Measurements from ENCODE around the gene BYSL.
A peak's percentile ranks its signal among the peaks of the same experiment; 100 is the strongest.

The BYSL gene, protein sequence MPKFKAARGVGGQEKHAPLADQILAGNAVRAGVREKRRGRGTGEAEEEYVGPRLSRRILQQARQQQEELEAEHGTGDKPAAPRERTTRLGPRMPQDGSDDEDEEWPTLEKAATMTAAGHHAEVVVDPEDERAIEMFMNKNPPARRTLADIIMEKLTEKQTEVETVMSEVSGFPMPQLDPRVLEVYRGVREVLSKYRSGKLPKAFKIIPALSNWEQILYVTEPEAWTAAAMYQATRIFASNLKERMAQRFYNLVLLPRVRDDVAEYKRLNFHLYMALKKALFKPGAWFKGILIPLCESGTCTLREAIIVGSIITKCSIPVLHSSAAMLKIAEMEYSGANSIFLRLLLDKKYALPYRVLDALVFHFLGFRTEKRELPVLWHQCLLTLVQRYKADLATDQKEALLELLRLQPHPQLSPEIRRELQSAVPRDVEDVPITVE

DNA sequence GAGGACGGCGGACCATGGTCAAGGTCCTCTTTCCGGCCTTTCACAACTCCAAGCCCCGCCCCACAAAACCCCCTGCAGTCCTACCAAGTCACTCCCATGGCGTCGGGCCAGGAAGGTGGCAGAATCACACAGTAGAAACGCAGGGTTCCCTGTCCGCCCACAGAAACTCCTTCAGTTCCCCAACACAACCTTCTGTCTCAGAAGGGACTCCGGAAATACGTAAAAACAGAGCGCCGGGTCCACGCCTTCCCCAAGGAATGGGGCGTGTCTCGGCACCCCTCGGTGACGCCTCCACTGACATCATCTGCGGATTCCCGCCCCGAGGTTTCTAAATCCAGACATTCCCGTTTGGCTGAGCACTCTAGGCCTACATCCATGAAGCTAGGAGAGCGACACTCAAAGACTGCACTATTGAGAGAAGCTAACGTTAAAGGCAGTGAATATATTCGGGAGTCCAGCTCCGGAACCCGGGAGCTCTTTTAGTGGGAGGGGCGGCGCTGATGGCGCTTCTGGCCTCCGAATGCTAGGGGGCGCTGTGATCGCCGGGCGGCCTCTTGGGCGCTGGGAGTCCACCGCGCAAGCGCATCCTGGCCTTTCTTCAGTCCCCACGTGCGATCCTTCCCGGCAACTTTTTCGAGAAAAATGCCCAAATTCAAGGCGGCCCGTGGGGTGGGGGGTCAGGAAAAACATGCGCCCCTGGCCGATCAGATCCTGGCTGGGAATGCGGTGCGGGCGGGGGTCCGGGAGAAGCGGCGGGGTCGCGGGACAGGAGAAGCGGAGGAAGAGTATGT lies at the start of gene BYSL, which contains the start of gene MED20:
BYSL (plus strand) TSS at position 579 of the 791 bp plus-strand sequence; CDS start at position 643, 64 bp downstream.
MED20 (minus strand) TSS at position 219 of the 791 bp plus-strand sequence; CDS start at position 98, 121 bp downstream.
- peak; percentile 89 to 96 for DNase-seq

DNA sequence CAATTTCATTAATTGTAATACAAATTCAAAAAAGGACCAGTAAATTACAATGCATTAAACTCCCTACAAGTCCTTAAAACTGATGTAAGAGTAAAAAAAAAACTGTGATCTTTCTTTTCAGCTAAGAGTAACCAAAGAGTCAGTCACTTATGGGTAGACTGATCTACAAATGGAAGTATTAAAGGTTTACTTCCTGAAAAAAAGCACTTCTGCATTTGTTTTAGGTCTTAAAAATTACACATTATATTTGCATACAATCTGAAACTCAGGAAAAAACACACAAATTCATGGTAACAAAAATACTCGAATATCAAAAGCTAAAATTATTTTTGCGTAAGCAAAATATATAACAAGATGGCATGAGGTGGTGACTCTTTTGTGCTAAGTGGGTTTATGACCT lies 49.6 kb upstream of the BYSL start:
- peak in 1 of 2 experiments; percentile 5 for DNase-seq

DNA sequence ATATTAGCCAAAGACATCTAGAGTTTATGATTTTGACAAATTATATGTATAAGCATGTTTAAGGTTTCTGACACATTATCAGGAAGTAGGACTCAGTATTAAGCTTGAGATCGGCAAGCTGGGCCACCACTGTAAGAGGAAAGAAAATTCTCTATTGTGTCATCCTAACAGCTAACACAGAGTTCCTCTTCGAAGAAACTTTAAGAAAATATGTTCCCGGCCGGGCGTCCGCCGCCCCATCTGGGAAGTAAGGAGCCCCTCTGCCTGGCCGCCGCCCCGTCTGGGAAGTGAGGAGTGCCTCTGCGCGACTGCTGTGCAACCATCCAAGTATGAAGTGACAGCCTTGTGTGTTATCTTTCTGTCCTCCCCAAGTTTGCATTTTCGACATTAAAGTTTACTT lies 49.2 kb upstream of the BYSL start:
- DNase-seq = peak in 1 of 2 experiments; percentile 11

DNA sequence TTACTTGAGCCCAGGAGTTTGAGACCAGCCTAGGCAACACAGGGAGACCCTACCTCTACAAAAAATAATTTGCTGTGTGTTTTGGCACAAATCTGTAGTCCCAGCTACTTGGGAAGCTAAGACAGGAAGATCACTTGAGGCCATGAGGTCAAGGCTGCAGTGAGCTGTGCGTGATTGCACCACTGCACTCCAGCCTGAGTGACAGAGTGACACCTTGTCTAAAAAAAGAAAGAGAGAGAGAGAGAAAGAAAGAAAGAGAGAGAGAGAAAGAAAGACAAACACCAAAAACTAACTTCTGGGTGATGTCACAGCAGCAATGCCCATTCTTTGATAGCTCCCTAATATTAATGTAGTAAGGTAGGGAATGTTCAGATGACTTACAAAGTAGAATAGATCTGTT lies 46.6 kb upstream of the BYSL start:
- DNase-seq = no peak

DNA sequence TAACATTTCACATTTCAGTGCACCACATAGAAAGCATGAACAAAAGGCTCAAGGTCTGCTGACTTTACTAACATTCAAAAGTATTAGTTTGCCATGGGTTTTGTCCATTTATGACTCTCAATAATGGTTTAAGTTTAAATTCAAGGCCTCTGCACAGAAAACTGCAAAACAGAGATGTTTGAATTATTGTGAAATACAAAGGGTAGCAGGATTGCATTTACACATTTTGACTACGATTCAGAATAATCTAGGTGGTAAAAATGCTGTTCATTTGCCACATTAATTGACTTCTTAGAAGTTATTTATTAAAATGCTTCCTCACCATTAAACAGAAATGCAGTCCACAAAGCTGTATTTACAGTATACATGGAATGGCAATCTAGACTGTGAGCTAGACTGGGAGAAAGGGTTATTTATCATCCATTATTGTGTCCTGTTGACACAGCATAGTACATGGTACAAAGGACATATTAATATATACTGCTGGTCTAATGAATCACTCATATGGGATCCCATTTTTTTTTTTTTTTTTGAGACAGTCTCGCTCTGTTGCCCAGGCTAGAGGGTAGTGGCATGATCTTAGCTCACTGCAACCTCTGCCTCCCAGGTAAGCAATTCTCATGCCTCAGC lies 44.1 kb upstream of the BYSL start:
- no peak for DNase-seq

DNA sequence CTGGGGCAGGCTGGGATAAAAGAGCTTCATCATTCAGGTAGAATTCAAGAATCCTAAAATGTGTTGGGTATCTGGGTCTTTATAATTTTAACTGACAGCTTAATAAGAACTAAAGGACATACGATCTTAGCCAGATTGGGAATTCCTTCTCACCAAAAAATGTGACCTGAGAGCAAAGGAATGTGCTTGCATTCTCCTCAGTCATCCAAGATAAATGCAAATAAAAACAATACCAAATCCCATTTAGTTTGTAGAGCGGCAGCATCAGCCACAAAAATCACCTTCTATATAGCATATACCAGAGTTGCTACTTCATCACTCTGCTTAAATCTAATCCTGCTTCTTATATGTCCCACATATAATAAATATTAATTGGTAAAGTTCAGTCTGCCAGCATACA lies 43.1 kb upstream of the BYSL start:
- no peak for DNase-seq

DNA sequence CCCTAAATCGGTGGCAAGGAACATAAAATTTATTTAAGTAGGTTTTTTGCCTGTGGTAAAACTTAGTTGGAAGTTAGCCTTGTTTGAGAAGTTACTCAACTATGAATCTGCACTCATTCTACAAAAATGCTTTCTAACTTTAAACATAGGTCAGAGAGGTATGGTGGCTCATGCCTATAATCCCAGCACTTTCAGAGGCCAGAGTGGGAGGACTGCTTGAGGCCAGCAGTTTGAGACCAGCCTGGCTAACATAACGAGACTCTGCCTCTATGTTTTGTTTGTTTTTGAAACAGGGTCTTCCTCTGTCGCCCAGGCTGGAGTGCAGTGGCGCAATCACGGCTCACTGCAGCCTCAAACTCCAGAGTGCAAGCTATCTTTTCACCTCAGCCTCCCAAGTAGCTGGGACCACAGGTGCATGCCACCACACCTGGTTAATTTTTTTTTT lies 42.3 kb upstream of the BYSL start:
- DNase-seq = no peak

DNA sequence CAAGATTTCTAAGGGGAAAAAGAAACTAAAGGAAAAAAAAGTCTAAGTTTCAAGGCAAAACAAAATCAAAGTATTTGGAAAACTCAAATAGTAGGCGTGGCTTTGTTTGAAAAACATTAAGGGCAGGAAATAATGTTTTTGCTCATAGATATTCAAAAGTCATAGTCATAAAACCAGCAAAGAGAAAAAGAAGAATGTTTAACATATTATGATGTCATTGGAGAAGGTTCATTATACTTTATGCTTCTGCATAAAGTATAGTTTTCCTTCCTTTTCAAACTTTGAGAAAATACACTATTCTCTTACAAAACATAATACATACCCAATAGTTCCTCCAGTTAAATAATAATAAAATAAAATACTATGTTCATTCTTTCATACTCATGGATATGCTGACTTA lies 39.8 kb upstream of the BYSL start:
- DNase-seq = no peak

DNA sequence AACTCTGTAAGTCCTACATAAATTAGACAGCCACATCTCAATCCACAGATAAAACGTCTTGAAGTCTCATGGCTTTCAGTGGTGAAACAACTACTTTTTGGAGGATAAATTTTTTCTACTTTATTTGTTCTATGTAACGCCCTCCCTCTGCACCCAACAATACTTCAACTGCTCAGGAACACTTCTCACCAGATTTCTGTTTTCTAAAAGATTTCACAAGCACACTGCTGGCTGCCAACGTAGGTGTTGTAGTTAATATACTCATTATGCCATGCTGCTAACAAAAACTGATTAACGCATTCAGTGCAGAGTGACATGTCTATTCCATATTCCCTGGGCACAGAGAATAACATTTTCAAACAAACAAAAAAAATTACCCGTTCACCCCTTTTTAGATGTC lies 36.3 kb upstream of the BYSL start:
- no peak for DNase-seq

DNA sequence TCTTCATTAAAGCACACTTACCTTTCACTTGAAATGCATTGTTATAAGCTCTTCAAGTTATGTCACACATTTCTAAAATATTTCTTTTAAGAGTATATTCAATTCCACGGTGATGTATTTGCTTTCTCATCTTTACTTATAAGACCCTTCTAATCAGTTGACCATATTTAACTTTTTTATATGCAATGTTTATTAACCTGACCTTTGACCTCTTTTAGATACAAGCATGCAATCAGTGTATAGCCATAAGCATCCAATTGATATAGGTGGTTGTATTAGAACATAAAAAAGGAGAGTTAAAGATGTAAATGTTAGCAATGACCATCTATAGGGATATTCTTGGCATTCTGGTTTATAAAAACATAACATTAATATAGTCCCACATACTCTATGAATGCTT lies 35.4 kb upstream of the BYSL start:
- no peak for DNase-seq

DNA sequence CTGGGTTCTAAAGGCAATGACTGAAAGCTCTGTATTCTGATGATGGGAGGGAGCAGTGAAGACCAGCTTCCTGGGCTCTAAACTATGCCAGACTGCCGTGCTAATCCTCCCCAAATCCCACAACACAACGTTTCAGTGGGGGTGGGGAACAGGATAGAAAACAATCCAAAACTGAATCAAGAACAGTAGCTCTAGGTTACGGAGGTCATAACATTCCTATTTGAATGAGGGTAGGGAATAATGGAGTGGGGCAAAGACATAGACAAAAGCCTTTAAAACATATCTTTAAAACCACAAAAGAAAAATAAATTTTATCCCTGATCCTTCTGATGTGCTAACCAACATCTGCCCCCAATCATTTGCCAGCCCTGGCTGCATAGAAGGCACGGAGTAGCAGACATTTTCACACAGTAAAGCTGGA lies 34.0 kb upstream of the BYSL start:
- DNase-seq = no peak

DNA sequence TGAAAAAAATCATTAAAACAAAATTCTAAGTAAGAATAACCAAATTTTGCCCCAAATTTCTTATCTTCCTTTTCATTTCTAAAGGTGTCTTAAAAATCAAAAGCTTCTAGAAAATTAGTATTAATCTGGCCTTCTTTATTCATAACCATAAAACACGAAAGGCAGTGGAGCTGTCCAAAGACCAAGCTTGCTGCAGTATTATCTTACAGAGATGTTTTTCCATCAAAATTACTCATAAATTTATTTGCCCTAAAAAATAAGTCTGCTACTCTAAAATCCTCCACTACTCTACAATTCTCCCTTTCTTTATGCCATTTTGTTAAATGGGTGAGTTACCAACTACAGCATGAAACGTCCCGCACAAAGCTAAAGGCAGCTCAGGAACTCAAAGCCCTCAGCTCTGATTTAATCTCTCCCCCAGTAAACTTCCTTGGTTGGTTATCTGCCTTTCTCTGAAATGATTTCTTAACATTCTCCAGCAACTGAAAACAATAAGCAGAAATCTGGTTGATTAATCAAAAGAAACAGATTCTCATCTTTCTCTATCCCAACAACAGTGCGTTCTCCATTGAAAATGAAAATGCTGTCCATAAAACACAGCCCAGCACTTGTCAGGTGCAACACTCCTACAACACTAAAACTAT lies 28.3 kb upstream of the BYSL start:
- no peak for DNase-seq

DNA sequence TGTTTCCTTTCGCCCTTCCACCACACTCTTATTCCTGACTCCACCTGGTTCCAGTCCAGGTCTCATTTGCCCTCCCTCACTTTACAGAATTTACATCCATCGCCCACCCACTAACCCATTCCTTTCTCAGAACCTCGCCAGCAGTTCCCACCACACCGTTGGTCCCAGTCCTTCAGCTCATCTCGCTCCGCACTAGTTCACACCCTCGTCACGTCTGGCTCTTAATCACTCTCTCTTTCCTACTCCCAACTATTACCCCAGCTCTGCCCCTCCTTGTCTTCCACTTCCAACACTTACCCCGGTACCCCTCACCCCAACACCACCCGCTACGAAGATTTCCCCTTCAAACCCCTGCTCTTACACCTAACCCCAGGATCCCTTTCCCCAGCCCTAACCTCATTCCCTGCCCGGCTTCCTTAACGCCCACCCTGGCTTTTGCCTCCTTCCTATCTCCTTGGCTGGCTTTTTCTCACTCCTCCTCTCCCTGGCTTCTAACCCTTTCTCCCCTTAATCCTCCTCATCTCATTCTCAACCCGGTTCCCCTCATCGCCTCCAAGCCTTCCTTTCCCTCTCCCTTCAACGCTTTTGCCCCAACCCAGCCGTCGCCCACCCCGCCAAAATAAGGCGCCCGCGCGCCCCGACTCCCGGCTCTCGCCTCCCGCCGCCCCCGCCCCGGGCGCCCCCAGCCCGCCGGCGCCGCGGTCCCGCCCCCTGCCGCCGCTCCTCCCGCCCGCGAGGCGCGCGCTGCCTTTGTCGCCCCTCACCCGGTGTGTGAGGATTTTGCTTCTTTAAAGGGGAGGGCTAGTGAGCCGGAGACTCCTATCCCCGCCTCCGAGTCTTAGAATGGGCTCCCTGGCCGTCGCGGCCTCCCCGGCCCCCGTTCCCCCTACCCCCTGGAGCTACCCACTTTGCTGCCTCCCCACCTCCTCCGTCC lies 26.7 kb upstream of the BYSL start:
- DNase-seq = peak; percentile 16 to 65

DNA sequence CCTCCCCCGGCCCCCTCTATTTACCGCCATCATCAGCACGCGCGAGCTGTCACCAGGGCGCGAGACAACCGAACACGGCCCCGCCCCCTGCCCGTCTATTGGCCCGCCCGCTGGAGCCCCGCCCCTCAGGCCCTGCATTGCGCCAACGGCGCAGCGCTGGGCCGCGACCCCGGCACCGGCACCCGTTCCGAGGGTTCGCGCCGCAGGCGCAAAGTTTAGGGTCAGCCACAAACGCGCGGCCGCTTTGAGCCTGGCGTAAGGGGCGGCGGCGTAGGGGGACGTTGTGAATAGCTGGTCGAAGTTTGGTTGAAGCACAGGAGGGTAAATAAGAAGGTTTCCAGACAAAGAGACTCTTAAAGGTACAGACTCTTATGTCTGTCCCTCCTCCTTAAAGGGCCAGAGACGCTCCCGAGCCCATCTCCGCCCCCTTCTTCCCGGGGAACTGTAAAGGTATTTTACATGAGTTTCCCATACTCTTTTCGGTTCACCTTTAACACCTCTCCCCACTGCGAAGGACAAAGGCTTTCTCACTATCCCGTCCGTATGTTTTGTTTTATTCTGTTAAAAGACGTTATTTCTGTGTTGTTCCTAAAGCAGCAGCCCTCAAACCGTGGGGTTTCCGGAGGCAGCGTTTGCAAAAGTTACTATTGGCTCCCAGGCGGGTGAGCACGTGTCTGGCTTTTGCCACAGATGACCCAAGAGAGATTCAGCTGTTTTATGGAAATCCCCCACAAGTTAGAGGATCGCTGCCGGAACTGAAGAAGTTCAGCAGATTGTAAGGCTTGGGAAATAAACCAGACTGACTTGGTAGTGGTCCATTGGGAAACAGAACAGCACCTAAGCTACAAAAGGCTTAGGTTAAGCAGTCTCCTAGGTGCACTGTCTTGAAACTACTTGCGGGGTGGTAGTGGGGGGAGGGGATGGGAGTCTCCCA lies 25.7 kb upstream of the BYSL start, which contains the start of gene USP49:
USP49 (minus strand) TSS at position 76 of the 934 bp plus-strand sequence. CDS start 88,392 bp downstream, outside the sequence.
- peak; percentile 95 to 97 for DNase-seq

DNA sequence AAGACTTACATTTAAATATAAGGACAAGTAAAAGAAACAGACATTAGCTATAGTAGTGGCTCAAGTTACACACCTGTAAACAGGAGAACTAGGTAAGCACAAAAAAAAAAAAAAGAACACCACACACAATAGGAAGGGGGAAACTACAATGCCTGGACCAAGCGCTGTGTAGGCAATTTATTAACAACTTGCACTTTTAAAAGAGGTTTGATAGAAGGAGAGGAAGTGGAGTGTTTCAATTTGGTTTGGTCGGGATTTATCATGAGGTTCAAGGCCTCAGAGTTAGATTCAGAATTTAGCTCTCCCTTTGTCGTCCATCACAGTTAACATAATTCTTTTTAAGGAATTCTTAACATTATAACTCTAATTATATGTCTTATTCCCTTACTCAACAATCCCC lies 25.0 kb upstream of the BYSL start:
- no peak for DNase-seq

DNA sequence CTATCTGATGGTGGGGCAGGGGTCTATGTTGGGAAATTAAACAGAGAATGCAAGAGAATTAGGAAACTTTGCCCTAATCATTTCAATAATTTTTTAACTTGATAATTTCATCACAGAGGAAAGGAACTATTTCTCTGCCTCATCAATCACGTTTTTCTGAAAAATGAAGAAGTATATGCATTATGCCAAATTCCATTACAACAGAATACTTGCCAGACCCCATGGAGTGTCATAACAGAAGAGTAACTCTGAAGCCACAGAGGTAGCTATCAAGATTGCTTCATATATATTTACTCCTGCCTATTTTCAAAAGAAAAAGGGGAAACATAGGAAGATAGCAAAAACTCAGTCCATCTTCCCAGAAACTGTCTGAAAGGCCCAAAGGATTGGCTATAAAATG lies 20.4 kb upstream of the BYSL start:
- DNase-seq = no peak

DNA sequence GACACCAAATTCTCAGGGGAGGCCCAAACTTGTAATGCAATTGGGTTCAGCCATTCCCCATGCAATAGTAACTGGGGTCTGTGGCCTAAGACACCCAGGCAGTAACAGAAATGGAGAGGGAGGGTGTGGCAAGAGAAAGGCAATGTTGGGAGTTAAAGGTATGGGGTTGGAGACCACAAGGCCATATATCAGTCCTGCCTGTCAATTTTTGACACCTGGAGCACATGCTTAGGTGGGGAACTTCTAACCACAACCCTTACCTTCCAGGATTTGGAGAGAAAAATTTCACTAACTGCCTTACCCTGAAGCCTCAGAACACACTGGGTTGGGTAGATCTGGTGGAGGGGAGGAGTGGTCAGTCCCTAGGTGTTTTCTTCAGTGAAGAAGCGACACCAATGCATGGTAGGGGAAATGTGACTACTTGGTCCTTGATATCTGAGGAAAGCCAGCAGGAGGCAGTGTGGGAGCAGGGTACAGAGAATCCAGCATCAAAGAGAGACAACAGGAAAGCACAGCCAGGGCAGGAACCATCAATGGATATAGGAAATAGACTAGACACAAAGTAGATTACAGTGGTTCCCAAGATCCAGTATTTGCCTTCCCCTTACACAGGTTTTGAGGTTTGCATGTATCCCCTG lies 19.3 kb upstream of the BYSL start:
- peak in 1 of 2 experiments; percentile 15 for DNase-seq

DNA sequence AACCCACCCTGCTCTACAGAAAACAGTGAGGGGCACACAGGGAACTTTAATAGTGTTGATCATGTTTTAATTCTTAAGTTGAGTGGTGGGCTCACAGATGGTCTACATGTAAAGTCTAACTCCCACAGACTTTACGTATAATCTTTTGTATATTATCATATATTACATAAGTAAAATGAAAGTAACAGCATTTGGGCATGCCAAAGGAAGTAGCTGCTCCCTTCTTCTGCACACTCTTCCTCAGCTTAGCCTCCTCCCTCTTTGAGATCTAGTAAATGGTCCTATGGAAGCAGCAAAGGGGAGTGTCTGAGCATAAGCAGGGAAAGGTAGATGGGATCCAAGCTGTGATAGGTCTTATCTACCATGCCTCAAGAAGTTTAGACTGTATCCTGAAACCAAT lies 11.6 kb upstream of the BYSL start:
- DNase-seq = no peak

DNA sequence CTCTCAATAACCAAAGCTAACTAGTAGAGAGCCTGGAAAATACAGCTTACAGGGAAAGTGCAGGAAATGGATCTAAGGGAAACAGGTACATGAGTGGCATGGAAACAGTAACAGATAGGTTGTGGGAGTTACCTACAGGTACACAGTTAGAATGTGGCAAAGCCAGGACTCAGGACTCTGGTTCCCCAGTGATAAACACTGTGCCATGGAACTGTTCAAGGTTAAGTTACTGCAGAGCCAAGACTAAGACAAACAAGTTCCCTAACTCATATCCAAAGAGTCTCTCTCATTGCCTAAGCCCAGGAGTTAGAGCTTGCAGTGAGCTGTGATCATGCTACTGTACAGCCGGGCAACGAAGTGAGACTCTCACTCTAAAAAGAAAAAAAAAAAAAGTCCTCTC lies 7.0 kb upstream of the BYSL start:
- no peak for DNase-seq

Data from Kasumi-1 (cell line).